ENCODE measurements around the gene TMEM213. TPM values are rescaled to one million over a fixed set of nuclear protein-coding genes. Genes with fewer than 3 reads are reported as not detected.

The TMEM213 gene
- total RNA-seq, 1 experiment from 2014 or later: not detected

GRCh38 chr7:138866353-138866752 lies 68.6 kb downstream of the TMEM213 start:
- Histone ChIP-seq H3K27ac (ENCODE audit: low read length) (no peak overlapping the region), H3K4me1 (ENCODE audit: control insufficient read depth, insufficient read depth, low read length) (no peaks in the 10 kb centered on the region), H3K4me3 (ENCODE audit: low read depth in 2 of 2, low read length in 2 of 2) (no peak overlapping the region), H3K9me3 (ENCODE audit: control insufficient read depth, insufficient read depth, low read depth, low read length) (no peaks in the 10 kb centered on the region), H3K27me3 (ENCODE audit: control insufficient read depth, insufficient read depth, low read length) (no peaks in the 10 kb centered on the region), H3K36me3 (ENCODE audit: control insufficient read depth, insufficient read depth, low read length) (no peaks in the 10 kb centered on the region)
- no TSS peak for BruUV-seq (replicated peaks)
- intact Hi-C loops (cut with micrococcal nuclease; ENCODE audit: unreplicated experiment) (no loop called here), in situ Hi-C loops (cut with HindIII; ENCODE audit: low pct_unique_long_range_greater_than_20kb, low sequenced_read_pairs) (no loop called here)
- ATAC-seq (no peak; the same call in 1 of the 2 replicates), DNase-seq (ENCODE audit: low read depth, low spot score) (no peak)
- TF ChIP-seq, protein P1, sequence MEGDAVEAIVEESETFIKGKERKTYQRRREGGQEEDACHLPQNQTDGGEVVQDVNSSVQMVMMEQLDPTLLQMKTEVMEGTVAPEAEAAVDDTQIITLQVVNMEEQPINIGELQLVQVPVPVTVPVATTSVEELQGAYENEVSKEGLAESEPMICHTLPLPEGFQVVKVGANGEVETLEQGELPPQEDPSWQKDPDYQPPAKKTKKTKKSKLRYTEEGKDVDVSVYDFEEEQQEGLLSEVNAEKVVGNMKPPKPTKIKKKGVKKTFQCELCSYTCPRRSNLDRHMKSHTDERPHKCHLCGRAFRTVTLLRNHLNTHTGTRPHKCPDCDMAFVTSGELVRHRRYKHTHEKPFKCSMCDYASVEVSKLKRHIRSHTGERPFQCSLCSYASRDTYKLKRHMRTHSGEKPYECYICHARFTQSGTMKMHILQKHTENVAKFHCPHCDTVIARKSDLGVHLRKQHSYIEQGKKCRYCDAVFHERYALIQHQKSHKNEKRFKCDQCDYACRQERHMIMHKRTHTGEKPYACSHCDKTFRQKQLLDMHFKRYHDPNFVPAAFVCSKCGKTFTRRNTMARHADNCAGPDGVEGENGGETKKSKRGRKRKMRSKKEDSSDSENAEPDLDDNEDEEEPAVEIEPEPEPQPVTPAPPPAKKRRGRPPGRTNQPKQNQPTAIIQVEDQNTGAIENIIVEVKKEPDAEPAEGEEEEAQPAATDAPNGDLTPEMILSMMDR (IDR thresholded peaks at IDR 0.05): no peak
- TF ChIP-seq TCF7L2 (IDR thresholded peaks at IDR 0.05; ENCODE audit: low read depth, low read length): no peak
- no peak for TF ChIP-seq SIN3A (IDR thresholded peaks at IDR 0.05; ENCODE audit: borderline replicate concordance, insufficient read depth, low read depth, low read length)
- no peak for TF ChIP-seq POLR2AphosphoS5 (IDR thresholded peaks at IDR 0.05; ENCODE audit: low read depth, low read length)
- TF ChIP-seq REST (IDR thresholded peaks at IDR 0.05; ENCODE audit: insufficient read depth in 1 of 2, low read depth in 2 of 2, low read length in 1 of 2): no peak
- CTCF ChIA-PET: no interaction called here
- POLR2A ChIA-PET: no interaction called here

DNA sequence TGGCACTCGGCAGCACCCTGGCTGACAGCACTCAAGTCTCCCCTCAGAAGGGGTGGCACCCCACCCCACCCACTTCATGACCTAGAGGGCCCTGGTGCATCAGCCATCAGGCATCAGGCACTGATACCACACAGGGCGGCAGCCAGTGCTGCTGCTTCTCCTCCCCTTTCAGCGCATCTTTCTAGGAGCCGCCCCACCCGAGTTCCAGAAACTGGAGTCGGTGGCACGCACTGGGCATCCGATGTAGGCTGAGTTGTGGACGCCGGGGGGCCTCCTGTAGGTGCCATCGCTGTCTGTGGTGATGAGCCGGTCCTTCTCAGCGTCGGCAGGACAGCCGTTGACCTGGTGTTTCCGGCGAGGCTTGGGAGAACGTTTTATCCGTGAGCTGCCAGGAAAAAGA lies 70.0 kb downstream of the TMEM213 start:
- H3K36me3 ChIP-seq (ENCODE audit: control insufficient read depth, insufficient read depth, low read length): no peaks in the 10 kb centered on the region
- in situ Hi-C loops (cut with HindIII; ENCODE audit: low pct_unique_long_range_greater_than_20kb, low sequenced_read_pairs) (no loop called here), intact Hi-C loops (cut with micrococcal nuclease; ENCODE audit: unreplicated experiment) (no loop called here)
- H3K27ac ChIP-seq (ENCODE audit: low read length): no peak overlapping the region
- no peaks in the 10 kb centered on the region for H3K27me3 ChIP-seq (ENCODE audit: control insufficient read depth, insufficient read depth, low read length)
- no TSS peak for BruUV-seq (replicated peaks)
- no peak overlapping the region for H3K4me3 ChIP-seq (ENCODE audit: low read depth in 2 of 2, low read length in 2 of 2)
- ATAC-seq (no peak), DNase-seq (ENCODE audit: low read depth, low spot score) (no peak)
- H3K4me1 ChIP-seq (ENCODE audit: control insufficient read depth, insufficient read depth, low read length): no peaks in the 10 kb centered on the region
- no peaks in the 10 kb centered on the region for H3K9me3 ChIP-seq (ENCODE audit: control insufficient read depth, insufficient read depth, low read depth, low read length)
- CTCF ChIA-PET: no interaction called here
- POLR2A ChIA-PET: no interaction called here
- TF ChIP-seq TCF7L2 (IDR thresholded peaks at IDR 0.05; ENCODE audit: low read depth, low read length) (no peak), REST (IDR thresholded peaks at IDR 0.05; ENCODE audit: insufficient read depth in 1 of 2, low read depth in 2 of 2, low read length in 1 of 2) (no peak), POLR2AphosphoS5 (IDR thresholded peaks at IDR 0.05; ENCODE audit: low read depth, low read length) (no peak), SIN3A (IDR thresholded peaks at IDR 0.05; ENCODE audit: borderline replicate concordance, insufficient read depth, low read depth, low read length) (no peak)
- TF ChIP-seq, protein P1 (IDR thresholded peaks at IDR 0.05): no peak
